Measurements from ENCODE around the gene NT5DC1.

The NT5DC1 gene

GRCh38 chr6:116254297-116255056, 153.8 kb downstream of the NT5DC1 start:
- peak overlapping the region; percentile 79 to 91 for H3K27ac ChIP-seq
- no peak for DNase-seq (ENCODE audit: low spot score)
- peak overlapping the region; percentile 86 for H3K4me3 ChIP-seq
- TF ChIP-seq CTCF (IDR thresholded peaks at IDR 0.05): no peak

GRCh38 chr6:116255246-116255800, 154.7 kb downstream of the NT5DC1 start:
- Histone ChIP-seq H3K4me3 (no peak overlapping the region), H3K27ac (no peak overlapping the region)
- TF ChIP-seq CTCF (IDR thresholded peaks at IDR 0.05): no peak
- no peak for DNase-seq (ENCODE audit: low spot score)

GRCh38 chr6:116256694-116257093, 156.0 kb downstream of the NT5DC1 start:
- Histone ChIP-seq H3K4me3 (no peak overlapping the region), H3K27ac (no peak overlapping the region)
- no peak for DNase-seq (ENCODE audit: low spot score)
- TF ChIP-seq CTCF (IDR thresholded peaks at IDR 0.05): no peak

GRCh38 chr6:116258520-116258919, 157.9 kb downstream of the NT5DC1 start:
- no peak for TF ChIP-seq CTCF (IDR thresholded peaks at IDR 0.05)
- Histone ChIP-seq H3K27ac (no peak overlapping the region), H3K4me3 (no peak overlapping the region)
- DNase-seq (ENCODE audit: low spot score): no peak

GRCh38 chr6:116263353-116263752, 162.7 kb downstream of the NT5DC1 start:
- Histone ChIP-seq H3K27ac (no peak overlapping the region), H3K4me3 (no peak overlapping the region)
- DNase-seq (ENCODE audit: low spot score): no peak
- no peak for TF ChIP-seq CTCF (IDR thresholded peaks at IDR 0.05)

- no peak for TF ChIP-seq CTCF (IDR thresholded peaks at IDR 0.05)
- DNase-seq (ENCODE audit: low spot score): no peak
- Histone ChIP-seq H3K4me3 (no peak overlapping the region), H3K27ac (no peak overlapping the region)
Measured at GRCh38 chr6:116265041-116265829, 164.6 kb downstream of the NT5DC1 start.

Data from coronary artery (tissue), 2 donors.